AG09309 (cell line): Measurements from ENCODE around the gene ABCA12.

Source experiments
- DNase-seq: peaks from one replicate; pipeline ENCODE4 v3.0.0-alpha.2; 2010; ENCODE audit warnings: low read depth
- H3K4me3 ChIP-seq: 2 replicates; pipeline ENCODE4 v1.5.1; 2011; ENCODE audit warnings: mild to moderate bottlenecking, low read depth, low read length, moderate library complexity; ENCODE audit not compliant: control insufficient read depth
- CTCF ChIP-seq: IDR thresholded peaks from 2 replicates; pipeline ENCODE4 v1.5.1; 2011; ENCODE audit warnings: mild to moderate bottlenecking, low read depth, low read length, inconsistent platforms; ENCODE audit not compliant: insufficient read depth, control insufficient read depth; ENCODE audit errors: missing control alignments

The ABCA12 gene

GRCh38 chr2:215144106-215144875, 5.9 kb upstream of the ABCA12 start:
- H3K4me3 ChIP-seq = no peak overlapping the region
- TF ChIP-seq CTCF = no peak
- no peak for DNase-seq

GRCh38 chr2:215143458-215143857, 5.0 kb upstream of the ABCA12 start:
- no peak overlapping the region for H3K4me3 ChIP-seq
- no peak for TF ChIP-seq CTCF
- no peak for DNase-seq

GRCh38 chr2:215141706-215142105, 3.3 kb upstream of the ABCA12 start:
- H3K4me3 ChIP-seq = no peak overlapping the region
- no peak for DNase-seq
- no peak for TF ChIP-seq CTCF

GRCh38 chr2:215140166-215140707, 1.8 kb upstream of the ABCA12 start:
- no peak overlapping the region for H3K4me3 ChIP-seq
- TF ChIP-seq CTCF = no peak
- DNase-seq = no peak

GRCh38 chr2:215137741-215138340, 585 bp downstream of the ABCA12 start:
- H3K4me3 ChIP-seq = no peak overlapping the region
- no peak for DNase-seq
- TF ChIP-seq CTCF = no peak

GRCh38 chr2:215137329-215137686, 1.1 kb downstream of the ABCA12 start:
- DNase-seq = no peak
- no peak overlapping the region for H3K4me3 ChIP-seq
- no peak for TF ChIP-seq CTCF
